Type B pancreatic cell (in vitro differentiated cells): ENCODE results near the gene RIOX2. TPM values are rescaled to one million over a fixed set of nuclear protein-coding genes. Genes with fewer than 3 reads are reported as not detected.

Experiments
- DNase-seq: peaks from one replicate; pipeline ENCODE4 v3.0.0; 2021; ENCODE audit warnings: mixed read lengths; ENCODE audit not compliant: unreplicated experiment; ENCODE audit errors: extremely low spot score
- H3K27ac Mint-ChIP-seq: 2 replicates; pipeline ENCODE4 v1.8.0; 2021; ENCODE audit warnings: mild to moderate bottlenecking, mixed read lengths
- H3K27me3 Mint-ChIP-seq: 2 replicates; pipeline ENCODE4 v1.8.0; 2021; ENCODE audit warnings: mixed read lengths
- H3K36me3 Mint-ChIP-seq: 2 replicates; pipeline ENCODE4 v1.8.0; 2021; ENCODE audit warnings: mixed read lengths
- H3K4me1 Mint-ChIP-seq: one replicate; pipeline ENCODE4 v1.8.0; 2021; ENCODE audit warnings: mixed read lengths; ENCODE audit not compliant: unreplicated experiment
- H3K4me3 Mint-ChIP-seq: 2 replicates; pipeline ENCODE4 v1.8.0; 2021; ENCODE audit warnings: mild to moderate bottlenecking, mixed read lengths
- H3K9me3 Mint-ChIP-seq: 2 replicates; pipeline ENCODE4 v1.8.0; 2021; ENCODE audit warnings: mixed read lengths
- CTCF ChIP-seq: fragments of 200-600 bp; sonication (generic); conservative IDR thresholded peaks from 2 replicates; pipeline ENCODE4 v1.5.0; 2021; ENCODE audit warnings: antibody characterized with exemption, mild to moderate bottlenecking
- total RNA-seq: library from RNA; stranded (reverse); gene quantifications from 2 replicates; pipeline ENCODE4 v1.2.1, GENCODE V29; 2021; ENCODE audit warnings: low replicate concordance

RIOX2 gene
- total RNA-seq, 1 donor from 2014 or later: 27.9 TPM

- Mint-ChIP-seq H3K9me3 (no peaks in the 10 kb centered on the region), H3K27ac (no peak overlapping the region)
- no peak for TF ChIP-seq CTCF
Measured at GRCh38 chr3:97937205-97937604, 35.0 kb downstream of the RIOX2 start.

GRCh38 chr3:97935842-97936241, 36.4 kb downstream of the RIOX2 start:
- Mint-ChIP-seq H3K9me3 (peaks cover 6% of the 10 kb centered on the region), H3K27me3 (no peaks in the 10 kb centered on the region), H3K4me1 (peaks cover 18% of the 10 kb centered on the region), H3K27ac (no peak overlapping the region), H3K36me3 (peaks cover 21% of the 10 kb centered on the region), H3K4me3 (no peak overlapping the region)
- TF ChIP-seq CTCF: no peak
- DNase-seq: no peak

More at GRCh38 chr3:97937205-97937604, 35.0 kb downstream of the RIOX2 start:
- H3K4me3 Mint-ChIP-seq: no peak overlapping the region
- peaks cover 17% of the 10 kb centered on the region for H3K4me1 Mint-ChIP-seq
- H3K27me3 Mint-ChIP-seq: no peaks in the 10 kb centered on the region
- no peak for DNase-seq
- H3K36me3 Mint-ChIP-seq: peaks cover 10% of the 10 kb centered on the region

- no peaks in the 10 kb centered on the region for H3K27me3 Mint-ChIP-seq
- no peak overlapping the region for H3K27ac Mint-ChIP-seq
- peaks cover 9% of the 10 kb centered on the region for H3K9me3 Mint-ChIP-seq
- H3K4me3 Mint-ChIP-seq: no peak overlapping the region
- H3K36me3 Mint-ChIP-seq: peaks cover 24% of the 10 kb centered on the region
- peaks cover 18% of the 10 kb centered on the region for H3K4me1 Mint-ChIP-seq
- no peak for TF ChIP-seq CTCF
- no peak for DNase-seq
Measured at GRCh38 chr3:97934980-97935695, 37.1 kb downstream of the RIOX2 start.

- Mint-ChIP-seq H3K9me3 (peaks cover 9% of the 10 kb centered on the region), H3K4me1 (peaks cover 18% of the 10 kb centered on the region), H3K36me3 (peaks cover 17% of the 10 kb centered on the region), H3K4me3 (no peak overlapping the region), H3K27ac (no peak overlapping the region), H3K27me3 (no peaks in the 10 kb centered on the region)
- no peak for TF ChIP-seq CTCF
- DNase-seq: no peak
Measured at GRCh38 chr3:97932387-97932801, 39.8 kb downstream of the RIOX2 start.

GRCh38 chr3:97931218-97931617, 41.0 kb downstream of the RIOX2 start:
- no peak for DNase-seq
- TF ChIP-seq CTCF: no peak
- no peak overlapping the region for H3K4me3 Mint-ChIP-seq
- no peak overlapping the region for H3K27ac Mint-ChIP-seq
- H3K4me1 Mint-ChIP-seq: peaks cover 18% of the 10 kb centered on the region
- H3K9me3 Mint-ChIP-seq: peaks cover 9% of the 10 kb centered on the region
- H3K27me3 Mint-ChIP-seq: no peaks in the 10 kb centered on the region
- peaks cover 21% of the 10 kb centered on the region for H3K36me3 Mint-ChIP-seq
